ENCODE data around the gene NCOA5. TPM values are rescaled to one million over a fixed set of nuclear protein-coding genes. Genes with fewer than 3 reads are reported as not detected.

The NCOA5 gene
- total RNA-seq, 1 donor from 2014 or later = 20.9 TPM

DNA sequence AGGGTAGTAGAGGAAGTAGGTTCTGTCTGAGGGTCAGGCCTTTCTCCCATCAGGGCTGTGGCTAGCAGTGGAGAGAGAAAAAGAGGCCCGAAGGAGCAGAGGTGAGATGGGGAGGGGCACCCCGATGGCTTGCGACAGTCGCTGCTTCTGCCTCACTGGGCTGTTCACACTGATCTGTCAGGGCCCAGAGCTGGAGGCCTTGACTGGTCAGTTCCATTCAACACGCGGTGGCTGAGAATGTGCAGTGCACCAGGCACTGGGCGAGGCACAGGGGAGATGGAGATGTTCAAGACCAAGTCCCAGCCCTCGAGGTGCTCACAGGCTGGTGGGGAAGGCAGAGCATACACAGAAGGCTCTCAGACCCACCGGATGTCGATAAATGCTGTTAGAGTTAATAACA is 39.3 kb downstream of the NCOA5 start:
- no peak overlapping the region for H3K4me3 ChIP-seq (ENCODE audit: low read depth, low read length)
- DNase-seq (ENCODE audit: low read depth) = no peak
- TF ChIP-seq, protein P1, sequence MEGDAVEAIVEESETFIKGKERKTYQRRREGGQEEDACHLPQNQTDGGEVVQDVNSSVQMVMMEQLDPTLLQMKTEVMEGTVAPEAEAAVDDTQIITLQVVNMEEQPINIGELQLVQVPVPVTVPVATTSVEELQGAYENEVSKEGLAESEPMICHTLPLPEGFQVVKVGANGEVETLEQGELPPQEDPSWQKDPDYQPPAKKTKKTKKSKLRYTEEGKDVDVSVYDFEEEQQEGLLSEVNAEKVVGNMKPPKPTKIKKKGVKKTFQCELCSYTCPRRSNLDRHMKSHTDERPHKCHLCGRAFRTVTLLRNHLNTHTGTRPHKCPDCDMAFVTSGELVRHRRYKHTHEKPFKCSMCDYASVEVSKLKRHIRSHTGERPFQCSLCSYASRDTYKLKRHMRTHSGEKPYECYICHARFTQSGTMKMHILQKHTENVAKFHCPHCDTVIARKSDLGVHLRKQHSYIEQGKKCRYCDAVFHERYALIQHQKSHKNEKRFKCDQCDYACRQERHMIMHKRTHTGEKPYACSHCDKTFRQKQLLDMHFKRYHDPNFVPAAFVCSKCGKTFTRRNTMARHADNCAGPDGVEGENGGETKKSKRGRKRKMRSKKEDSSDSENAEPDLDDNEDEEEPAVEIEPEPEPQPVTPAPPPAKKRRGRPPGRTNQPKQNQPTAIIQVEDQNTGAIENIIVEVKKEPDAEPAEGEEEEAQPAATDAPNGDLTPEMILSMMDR (conservative IDR thresholded peaks at IDR 0.05; ENCODE audit: low read depth, low read length) = no peak

DNA sequence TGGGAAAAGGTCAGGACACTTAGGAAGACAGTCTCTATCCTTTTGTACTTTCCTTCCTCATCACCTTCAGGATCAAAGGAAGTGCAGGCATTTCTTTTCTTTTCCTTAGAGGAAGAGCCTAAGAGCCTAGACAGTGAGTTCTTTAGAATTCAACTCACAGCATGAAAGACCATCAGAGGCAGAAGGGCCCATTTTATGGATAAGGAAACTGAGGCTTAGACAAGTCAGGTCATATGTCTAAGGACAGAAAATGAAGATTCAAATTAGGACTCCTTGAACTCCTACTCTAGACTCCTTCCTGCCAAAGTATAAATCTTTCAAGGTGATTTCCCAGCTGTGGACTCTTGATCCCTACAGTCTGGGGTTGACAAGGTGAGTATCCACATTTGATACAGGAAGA is 39.9 kb downstream of the NCOA5 start:
- TF ChIP-seq, protein P1 (conservative IDR thresholded peaks at IDR 0.05; ENCODE audit: low read depth, low read length) = no peak
- DNase-seq (ENCODE audit: low read depth) = no peak
- H3K4me3 ChIP-seq (ENCODE audit: low read depth, low read length) = no peak overlapping the region

DNA sequence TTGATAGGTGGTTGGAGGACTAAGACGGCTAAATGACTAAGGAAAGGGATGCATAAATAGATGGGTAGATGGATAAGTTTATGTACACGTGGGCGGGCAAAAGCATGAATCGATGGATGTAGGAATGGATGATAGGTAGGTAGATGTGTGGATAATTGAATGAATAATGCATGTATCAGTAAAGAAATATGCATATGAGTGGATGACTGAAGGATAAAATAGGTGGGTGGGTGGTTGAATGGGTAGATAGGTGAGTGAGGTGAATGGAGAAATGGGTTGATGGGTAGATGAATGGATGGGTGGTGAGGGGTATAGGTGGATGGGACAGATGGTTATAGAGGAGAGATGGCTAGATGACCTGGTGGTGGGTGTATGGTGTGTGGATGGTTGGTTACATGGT is 40.6 kb downstream of the NCOA5 start:
- DNase-seq (ENCODE audit: low read depth) = no peak
- no peak overlapping the region for H3K4me3 ChIP-seq (ENCODE audit: low read depth, low read length)
- TF ChIP-seq, protein P1 (conservative IDR thresholded peaks at IDR 0.05; ENCODE audit: low read depth, low read length) = no peak

DNA sequence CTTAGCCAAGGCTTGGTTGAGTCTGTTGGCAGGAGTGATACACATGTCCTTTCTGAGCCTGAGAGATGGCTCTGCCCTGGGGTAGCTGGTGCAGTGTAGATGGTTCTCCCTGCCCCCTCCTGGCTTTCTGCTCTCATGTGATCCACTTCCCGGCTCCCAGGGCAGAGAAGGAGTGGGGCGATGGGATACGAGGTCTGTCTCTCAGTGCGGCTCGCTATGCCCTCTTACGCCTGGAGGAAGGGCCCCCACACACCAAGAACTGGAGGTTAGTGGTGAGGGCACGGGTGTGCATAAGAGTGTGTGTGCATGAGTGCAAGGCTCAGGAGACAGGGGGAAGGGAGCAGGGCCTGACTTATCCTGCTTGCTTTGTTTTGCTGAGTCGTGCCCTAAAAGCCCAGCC is 41.9 kb downstream of the NCOA5 start:
- TF ChIP-seq, protein P1 (conservative IDR thresholded peaks at IDR 0.05; ENCODE audit: low read depth, low read length) = no peak
- no peak for DNase-seq (ENCODE audit: low read depth)
- no peak overlapping the region for H3K4me3 ChIP-seq (ENCODE audit: low read depth, low read length)

DNA sequence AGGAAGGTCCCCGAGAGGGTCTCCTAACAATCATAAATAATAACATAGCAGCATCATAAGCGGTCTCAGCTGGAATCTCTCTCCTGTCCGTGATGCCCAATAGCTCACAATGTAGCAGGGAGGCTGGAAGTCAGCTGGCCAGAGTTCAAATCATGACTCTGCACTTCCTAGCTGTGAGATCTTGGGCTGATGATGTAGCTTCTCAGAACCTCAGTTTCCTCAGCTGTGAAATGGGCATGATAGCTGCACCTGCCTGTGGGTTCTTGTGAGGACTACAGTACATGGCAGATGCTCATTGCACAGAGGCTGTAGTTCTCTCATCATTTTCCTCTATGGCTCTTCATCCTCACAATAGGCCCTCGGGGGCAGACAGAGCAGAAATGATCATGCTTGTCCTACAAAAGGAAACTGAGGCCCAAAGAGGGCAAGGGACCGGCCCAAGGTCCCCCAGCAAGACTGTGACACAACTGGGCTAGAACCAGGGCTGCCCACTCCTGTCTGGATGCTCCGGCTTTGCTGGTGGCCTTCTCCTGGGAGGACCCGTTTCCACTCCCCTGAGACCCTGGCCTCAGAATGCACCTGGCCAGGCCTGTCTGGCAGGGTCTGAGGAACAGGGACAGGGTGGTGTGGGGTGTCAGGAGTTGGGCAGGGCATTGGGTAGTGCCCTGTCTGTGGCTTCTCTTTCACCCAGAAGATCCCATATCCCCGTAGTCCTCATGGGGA is 43.0 kb downstream of the NCOA5 start:
- no peak for DNase-seq (ENCODE audit: low read depth)
- TF ChIP-seq, protein P1 (conservative IDR thresholded peaks at IDR 0.05; ENCODE audit: low read depth, low read length) = no peak
- no peak overlapping the region for H3K4me3 ChIP-seq (ENCODE audit: low read depth, low read length)

DNA sequence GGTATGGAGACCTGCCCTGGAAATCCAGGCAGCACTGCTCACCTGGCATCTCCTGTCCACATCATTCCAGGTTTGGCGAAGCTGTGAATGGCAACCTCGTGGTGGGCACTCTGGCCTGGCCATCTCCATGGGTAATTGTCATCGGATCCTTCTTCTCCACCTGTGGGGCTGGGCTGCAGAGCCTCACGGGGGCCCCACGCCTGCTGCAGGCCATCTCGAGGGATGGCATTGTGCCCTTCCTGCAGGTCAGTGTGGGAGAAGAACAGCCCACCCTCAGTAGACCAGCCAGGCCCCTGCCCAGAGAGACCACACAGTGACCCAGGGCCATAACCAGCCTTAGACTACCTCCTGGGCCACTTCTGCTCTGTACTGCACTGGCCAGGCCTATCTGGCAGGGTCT is 44.9 kb downstream of the NCOA5 start:
- DNase-seq (ENCODE audit: low read depth) = no peak
- TF ChIP-seq, protein P1 (conservative IDR thresholded peaks at IDR 0.05; ENCODE audit: low read depth, low read length) = no peak

DNA sequence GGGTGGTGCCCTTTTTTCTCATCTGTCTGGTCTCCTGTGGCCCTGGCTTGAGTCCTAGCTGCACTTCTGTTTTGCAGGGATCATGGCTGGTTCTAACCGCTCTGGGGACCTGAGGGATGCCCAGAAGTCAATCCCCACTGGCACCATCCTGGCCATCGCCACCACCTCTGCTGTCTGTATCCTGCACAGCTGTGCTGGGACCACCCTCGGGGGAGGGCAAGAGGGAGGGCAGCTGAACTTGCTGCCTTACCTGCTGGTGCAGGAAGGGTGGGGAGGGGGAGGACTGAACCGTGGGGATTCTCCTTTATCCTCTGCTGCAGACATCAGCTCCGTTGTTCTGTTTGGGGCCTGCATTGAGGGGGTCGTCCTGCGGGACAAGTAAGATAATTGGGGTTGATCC is 46.2 kb downstream of the NCOA5 start:
- no peak overlapping the region for H3K4me3 ChIP-seq (ENCODE audit: low read depth, low read length)
- no peak for DNase-seq (ENCODE audit: low read depth)
- TF ChIP-seq, protein P1 (conservative IDR thresholded peaks at IDR 0.05; ENCODE audit: low read depth, low read length) = no peak

More for the DNA sequence above, 44.9 kb downstream of the NCOA5 start:
- no peak overlapping the region for H3K4me3 ChIP-seq (ENCODE audit: low read depth, low read length)
